GM19193 (cell line): ENCODE measurements around the gene SLC12A7.

Experiments
- POLR2A ChIP-seq: IDR thresholded peaks from 4 replicates; pipeline ENCODE4 v1.6.1; 2011; ENCODE audit not compliant: insufficient read depth, insufficient read length; ENCODE audit errors: extremely low read depth

Gene SLC12A7

DNA sequence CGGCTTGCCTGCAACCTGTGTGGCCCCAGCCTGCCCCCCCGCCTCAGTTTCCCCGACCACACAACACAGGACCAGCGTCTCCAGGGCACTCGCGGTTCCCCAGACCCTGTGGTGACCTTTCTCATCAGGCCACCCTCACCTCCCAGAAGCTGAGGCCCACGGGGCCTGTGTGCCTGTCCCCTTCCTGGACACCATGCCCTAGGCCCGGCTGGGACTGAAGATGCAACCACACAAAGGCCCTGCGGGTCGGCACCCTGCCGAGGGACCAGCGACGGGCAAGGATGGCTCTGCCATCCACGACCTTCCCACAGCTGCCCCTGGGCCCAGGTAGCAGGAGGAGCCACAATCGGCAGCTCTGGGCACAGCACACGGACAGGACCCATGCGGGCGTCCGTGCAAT lies 34.8 kb downstream of the SLC12A7 start:
- TF ChIP-seq POLR2A = no peak

DNA sequence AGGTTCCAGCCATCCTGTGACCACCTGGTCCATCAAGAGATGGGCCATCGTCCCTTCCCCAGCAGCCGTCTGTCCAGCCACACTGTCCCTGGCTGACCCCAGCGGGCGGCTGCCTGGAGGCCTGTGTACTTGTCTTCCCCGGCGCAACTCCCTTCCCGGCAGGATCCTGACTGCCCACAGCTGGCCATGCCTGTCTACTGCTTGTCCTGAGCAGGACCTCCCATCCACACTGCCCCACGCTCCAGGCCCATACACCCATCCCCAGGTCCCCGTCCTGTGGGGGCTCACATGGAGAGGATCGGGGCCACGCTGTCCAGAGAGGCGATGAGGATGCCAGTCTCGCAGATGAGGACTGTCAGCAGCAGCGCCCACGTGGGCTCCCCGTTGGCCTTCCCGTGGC lies 35.5 kb downstream of the SLC12A7 start:
- TF ChIP-seq POLR2A = no peak

DNA sequence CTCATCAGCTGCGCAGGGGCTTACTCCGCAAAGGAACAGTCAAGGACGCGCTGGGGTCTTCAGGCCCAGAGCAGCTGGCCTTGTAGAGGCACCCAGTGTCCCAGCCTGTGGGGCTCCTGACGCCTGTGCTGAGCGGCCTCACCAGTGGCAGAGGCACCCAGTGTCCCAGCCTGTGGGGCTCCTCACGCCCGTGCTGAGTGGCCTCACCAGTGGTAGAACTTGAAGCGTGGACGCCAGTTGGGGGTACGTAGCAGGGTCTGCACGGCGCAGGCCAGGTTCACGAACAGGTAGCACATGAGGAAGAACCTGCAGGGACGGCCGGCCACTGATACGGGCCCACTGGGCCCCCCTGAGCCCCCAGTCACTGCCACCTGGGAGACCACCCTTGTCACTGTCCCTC lies 35.9 kb downstream of the SLC12A7 start:
- no peak for TF ChIP-seq POLR2A

DNA sequence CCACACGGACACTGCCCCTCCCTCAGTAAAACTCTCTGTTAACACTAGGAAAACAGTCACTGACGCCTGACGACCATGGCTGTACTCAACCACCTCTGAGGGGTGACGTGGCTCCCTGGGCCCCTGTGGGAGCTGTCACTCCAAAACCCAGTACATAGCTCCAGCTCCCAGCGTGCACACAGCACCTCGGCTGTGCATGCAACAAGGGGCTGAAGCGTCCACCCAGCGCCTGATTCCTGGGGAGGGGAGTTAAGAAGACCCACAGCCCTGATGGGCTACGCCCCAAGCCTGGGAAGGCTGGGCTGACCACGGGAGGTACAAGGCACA lies 36.3 kb downstream of the SLC12A7 start:
- no peak for TF ChIP-seq POLR2A

DNA sequence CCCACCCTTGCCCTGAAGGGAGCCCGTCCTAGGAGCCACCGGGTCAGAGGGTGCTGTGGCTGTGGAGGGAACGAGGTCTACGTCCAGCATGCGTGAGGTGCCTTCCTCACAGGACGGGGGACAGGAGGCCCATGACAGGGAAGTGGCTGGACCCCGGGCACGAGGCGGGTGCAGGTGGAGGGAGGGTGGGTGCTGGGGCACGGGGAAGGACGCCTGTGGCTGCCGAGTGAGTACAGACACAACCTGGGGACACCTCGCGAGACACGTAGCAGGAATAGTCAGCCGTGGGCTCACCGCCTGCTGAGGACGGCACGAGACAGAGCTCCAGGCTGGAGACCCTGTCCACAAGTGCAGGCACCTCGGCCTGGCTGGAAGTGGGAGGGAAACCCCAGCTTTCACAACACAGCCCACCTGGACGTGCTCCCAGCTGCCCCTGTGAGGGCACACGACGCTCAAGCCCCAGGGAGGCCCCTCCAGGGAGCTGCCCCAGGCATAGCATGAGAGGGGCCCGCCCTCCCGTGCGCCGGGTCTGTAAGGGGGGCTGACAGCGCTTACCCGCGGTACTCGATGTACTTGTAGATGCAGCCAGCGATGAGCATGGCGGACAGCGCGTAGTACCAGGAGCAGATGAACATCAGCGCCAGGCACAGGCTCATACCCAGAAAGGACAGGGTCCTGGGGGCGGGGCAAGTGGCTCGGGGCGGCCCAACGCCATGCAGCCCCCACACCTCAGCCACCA lies 36.9 kb downstream of the SLC12A7 start:
- no peak for TF ChIP-seq POLR2A

DNA sequence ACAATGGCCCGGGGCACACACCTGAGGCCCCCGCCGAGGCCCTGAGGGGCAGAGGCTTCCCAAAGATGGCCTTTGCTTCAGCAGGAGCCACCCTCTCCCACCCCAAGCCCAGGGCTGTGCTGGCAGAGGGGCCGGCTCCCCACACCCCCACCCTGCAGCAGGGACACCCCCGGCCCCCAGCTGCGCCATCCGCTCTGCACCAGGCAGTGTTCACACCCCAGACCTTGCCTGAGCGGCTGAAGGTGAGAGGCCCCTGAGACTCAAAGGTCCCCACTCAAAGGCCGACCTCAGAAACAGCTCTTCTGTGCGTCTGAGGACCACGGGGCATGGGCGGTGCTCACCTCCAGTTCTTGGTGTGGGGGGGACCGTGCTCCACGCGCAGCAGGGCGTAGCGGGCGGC lies 37.6 kb downstream of the SLC12A7 start:
- no peak for TF ChIP-seq POLR2A

DNA sequence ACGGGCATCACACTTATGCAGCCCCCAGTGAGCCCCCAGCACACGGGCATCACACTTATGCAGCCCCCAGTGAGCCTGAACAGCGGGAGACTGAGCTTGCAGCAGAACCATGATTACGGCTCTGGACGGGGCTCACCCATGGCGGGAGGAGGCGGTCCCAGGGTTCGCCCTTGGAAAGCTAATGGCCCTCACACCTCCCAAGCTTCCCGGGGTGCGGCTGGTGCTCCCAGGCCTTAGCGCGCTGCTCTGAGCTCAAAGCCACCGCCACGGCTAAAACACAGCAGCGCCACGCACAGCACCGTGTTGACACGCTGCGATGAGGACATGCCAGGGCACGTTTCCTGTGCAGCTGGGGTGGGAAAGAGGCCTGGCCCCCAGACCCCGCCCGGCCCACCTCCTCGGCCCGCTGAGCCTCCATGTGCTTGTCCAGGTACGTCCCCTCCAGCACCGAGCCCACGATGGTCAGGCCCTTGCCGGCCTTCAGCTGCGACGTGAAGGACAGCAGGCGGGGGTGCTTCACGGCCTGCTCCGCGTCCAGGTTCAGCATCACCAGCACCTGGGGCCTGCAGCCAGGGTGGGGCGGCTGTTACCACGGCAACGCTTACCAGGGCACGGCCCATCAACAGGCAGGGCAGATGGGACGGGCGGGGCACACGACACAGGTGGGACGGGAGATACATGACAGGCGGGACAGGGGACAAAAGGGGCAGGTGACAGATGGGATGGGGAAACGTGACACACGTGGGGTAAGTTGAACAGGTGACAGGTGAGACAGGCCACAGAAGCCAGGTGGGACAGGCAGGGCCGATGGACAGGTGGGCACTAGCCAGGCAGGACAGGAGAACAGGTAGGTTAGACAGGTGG lies 38.4 kb downstream of the SLC12A7 start:
- no peak for TF ChIP-seq POLR2A

DNA sequence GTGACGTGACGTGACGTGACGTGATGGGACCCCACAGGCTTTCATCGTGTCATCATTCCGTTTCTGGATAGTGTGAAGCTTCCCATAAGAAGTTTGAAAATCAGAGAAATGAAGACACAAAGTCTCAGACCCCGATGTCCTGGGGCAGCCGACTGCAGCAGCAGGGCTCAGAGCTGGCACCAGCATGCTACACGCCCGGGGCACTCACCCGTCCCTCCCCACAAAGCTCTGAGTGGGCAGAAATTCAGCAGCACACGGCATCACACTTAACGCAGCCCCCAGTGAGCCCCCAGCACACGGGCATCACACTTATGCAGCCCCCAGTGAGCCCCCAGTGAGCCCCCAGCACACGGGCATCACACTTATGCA lies 42.2 kb downstream of the SLC12A7 start:
- TF ChIP-seq POLR2A = no peak

DNA sequence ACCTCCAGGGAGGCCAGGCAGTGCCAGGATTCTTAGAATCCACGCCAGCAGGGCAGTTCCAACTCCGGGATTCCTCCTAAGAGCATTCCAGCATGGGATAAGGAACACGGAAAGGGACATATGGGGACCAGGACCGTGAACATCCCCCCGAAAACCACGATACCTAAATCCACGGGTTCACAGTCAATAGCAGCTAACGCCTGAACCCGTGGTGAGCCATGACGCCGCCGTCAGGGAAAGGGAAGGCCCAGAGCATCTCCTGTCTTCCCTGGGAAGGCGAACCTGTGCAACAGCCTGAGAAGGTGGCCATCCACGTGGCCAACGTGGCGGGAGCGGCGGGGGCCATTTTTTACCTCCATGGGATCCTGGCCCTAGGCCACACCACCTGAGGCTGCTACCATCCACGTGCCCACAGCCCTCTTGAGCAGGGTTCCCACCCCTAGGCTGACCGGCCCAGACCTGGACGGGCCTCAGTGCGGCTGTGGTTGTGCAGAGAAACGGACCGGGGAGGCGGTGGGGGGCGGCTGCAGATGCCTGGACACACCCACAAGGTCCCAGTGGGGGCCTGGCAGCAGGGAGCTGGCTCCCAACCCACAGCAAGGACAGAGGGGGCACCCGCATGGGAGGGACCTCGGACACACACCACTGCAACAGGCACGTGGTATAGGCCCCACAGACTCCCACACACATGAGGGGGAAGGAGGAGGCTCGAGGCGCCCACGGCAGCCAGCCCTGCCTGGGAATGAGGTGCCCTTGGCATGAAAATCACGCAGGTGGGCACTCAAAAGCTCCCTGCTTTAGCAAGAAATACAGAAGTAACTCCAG lies 42.8 kb downstream of the SLC12A7 start:
- no peak for TF ChIP-seq POLR2A

DNA sequence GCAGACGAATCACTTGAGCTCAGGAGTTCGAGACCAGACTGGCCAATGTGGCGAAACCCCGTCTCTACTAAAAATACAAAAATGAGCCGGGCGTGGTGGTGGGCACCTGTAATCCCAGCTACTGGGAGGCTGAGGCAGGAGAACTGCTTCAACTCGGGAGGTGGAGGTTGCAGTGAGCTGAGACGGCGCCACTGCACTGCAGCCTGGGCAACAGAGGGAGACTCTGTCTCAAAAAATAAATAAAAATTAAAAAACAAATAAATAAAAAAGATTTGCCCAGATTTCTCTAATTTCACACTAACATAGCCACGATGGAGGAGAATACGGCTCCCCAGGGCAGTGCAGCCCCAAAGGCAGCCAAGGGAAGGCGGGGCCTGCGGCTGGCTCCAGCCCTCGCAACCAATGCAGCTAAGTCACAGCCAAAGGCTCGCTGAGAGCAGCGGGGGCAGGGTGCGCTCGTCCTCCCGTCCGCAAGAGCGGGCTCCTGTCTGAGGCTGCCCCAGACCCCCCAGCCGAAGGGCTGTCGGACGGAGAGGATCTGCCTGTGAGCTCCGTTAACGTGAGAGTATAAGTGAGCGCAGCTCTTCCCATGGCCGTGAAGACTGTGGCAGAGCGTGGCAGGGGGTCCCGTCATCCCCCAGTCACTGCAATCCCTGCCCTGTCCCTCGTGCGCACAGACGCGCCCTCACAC lies 43.5 kb downstream of the SLC12A7 start:
- TF ChIP-seq POLR2A = no peak

DNA sequence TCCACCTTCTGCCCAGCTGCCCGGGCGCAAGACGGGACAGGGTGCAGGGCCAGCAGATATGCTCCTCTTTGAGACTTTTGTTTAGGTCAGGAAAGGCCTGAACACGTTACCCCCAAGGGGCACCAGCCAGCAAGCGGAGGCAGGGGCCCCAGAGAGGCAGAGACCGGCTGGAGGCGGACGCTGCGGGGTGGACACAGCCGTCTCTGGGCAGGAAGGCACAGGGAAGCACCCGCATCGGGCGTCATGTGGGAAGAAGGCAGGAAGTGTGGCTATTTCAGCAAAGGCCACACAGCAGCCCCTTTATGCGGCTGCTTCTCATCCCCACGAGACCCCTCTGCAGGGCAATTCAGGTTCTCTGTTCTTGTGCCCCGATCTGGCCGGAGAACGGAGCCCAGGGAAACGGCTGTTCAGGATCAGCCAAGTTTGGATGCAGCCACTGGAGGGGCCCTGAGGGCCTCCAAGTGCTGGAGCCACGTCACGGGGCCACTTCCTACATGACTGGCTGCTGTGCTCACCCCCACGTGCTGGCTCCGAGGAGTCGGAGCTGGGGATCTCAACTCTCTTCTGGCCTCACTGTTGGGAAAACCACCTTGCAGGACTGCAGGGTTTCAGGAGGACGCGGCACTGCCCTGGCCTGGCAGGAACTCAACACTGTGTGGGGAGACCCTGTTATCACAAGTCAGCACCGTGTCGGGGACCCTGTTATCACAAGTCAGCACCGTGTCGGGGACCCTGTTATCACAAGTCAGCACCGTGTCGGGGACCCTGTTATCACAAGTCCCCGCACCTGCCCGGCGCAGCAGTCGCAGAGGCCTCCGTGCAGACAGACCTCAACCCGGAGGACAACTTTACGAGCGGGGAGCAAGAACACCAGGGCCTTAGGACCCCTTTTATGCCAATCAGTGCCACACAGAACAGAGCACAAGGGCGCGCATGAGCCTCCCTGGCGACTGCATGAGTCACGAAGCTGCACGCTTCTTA lies 44.4 kb downstream of the SLC12A7 start:
- no peak for TF ChIP-seq POLR2A

DNA sequence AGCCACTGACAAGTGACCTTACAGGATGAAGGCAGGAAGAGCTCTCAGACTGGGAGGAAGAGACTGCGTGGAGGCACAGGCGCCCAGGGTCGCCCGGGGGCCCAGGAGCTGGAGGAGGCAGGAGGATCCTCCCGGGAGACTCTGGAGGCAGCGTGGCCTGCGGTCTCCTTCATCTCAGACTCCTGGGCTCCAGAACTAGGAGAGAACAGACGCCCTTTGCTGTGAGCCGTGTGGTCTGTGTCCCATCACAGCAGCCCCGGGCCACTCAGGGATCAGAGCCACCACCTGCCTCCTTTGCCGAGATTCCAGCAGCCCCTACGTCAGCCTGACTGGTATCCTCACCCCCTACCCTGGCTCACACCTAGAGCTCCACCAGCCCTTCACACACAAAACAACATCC lies 45.2 kb downstream of the SLC12A7 start:
- TF ChIP-seq POLR2A = no peak

DNA sequence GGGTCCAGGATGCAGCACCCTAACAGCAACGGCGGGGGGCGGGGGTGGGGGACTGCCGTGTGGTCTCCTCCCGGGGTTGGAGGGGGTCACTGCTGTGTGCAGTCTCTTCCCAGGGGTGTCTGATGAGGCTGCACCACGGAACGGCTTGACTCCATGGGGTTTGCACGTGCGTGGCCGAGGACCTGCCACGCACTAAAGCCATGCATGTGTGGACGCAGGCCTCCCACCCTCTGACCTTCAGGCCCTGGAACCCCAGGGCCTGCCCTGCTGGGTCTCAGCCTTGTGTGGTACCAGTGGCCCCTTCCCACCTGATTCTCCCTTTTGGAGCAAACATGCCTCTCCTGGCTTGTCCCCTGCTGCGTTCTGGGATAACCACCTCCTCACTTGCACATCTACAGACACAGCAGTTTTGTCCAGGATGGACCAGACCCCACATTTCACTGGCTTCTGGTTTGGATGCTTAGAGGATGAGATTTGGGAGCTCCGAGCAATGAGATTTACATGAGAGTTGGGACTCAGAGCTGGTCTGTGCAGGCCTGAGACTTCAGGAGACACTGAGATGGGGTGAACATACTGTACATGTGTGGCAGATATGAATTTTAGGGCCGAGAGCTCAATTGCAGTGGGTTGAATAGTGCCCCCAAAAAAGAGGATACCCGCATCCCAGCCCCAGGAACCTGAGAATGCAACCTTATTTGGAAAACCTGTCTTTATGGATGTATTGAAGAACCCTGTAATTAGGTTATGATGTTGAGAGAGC lies 45.8 kb downstream of the SLC12A7 start:
- no peak for TF ChIP-seq POLR2A
